ENCODE data around the gene KCTD10. TPM values are rescaled to one million over a fixed set of nuclear protein-coding genes. Genes with fewer than 3 reads are reported as not detected.
A peak's percentile ranks its signal among the peaks of the same experiment; 100 is the strongest.

The KCTD10 gene
- total and polyA plus RNA-seq, 9 of the 15 experiments (the other 6 are each of a cell fraction or from before 2014, with no cell fraction given): 1.9 to 37.5 (median 15.7) TPM

- TF ChIP-seq UBTF (IDR thresholded peaks at IDR 0.05; ENCODE audit: borderline replicate concordance in 1 of 2, low read depth in 2 of 2, low read length in 2 of 2) (no peak), FUS (optimal IDR thresholded peaks at IDR 0.05; ENCODE audit: low read depth, low read length) (no peak), NFIX (CRISPR knock-in tag; IDR thresholded peaks at IDR 0.05; ENCODE audit: low read depth) (no peak), ZNF639 (CRISPR knock-in tag; conservative IDR thresholded peaks at IDR 0.05 in 1 of 2, IDR thresholded peaks at IDR 0.05 in 1 of 2) (peak in 1 of 2 experiments; percentile 80; a peak in 2 of 4 replicates), ZKSCAN8 (CRISPR knock-in tag; IDR thresholded peaks at IDR 0.05) (peak; percentile 80; the same call in 1 of the 2 replicates), EHMT2 (IDR thresholded peaks at IDR 0.05) (peak; percentile 69; the same call in 1 of the 2 replicates), DMBX1 (CRISPR knock-in tag; IDR thresholded peaks at IDR 0.05; ENCODE audit: borderline replicate concordance) (peak; percentile 95), ZNF41 (CRISPR knock-in tag; conservative IDR thresholded peaks at IDR 0.05) (no peak), CXXC5 (CRISPR knock-in tag; IDR thresholded peaks at IDR 0.05) (peak; percentile 90), GTF3C2 (IDR thresholded peaks at IDR 0.05; ENCODE audit: borderline replicate concordance, extremely low read depth, insufficient read length) (no peak), SOX6 (IDR thresholded peaks at IDR 0.05) (0 out of 2 replicates have a peak, but pooled peaks have one; percentile 14), ZBTB26 (CRISPR knock-in tag; IDR thresholded peaks at IDR 0.05) (no peak), STAT5B (CRISPR knock-in tag; IDR thresholded peaks at IDR 0.05) (no peak), HEY1 (CRISPR knock-in tag; IDR thresholded peaks at IDR 0.05; ENCODE audit: borderline replicate concordance) (no peak), ZNF23 (CRISPR knock-in tag; IDR thresholded peaks at IDR 0.05) (no peak), L3MBTL2 (IDR thresholded peaks at IDR 0.05) (peak; percentile 98), TRIM24 (IDR thresholded peaks at IDR 0.05) (peak; percentile 12 to 42; a peak in 3 of 4 replicates), SMAD1 (IDR thresholded peaks at IDR 0.05; ENCODE audit: low read depth, low read length, partially characterized antibody) (no peak), BDP1 (IDR thresholded peaks at IDR 0.05; ENCODE audit: insufficient read depth, insufficient read length) (no peak), FOXP1 (CRISPR knock-in tag; IDR thresholded peaks at IDR 0.05) (no peak)
These were observed 15.9 kb downstream of the KCTD10 start (continued) for GRCh38 chr12:109461049-109461845.
